GM13976 (cell line): Measurements from ENCODE around the gene AP3S2.
"Not testable (repeated sequence)": the region's sequence is repeated elsewhere in the genome, so short reads cannot be mapped to it uniquely, and the experiment has no call there.

Experiments used
- DNase-seq: peaks from one replicate; pipeline ENCODE4 v3.0.0; 2012; ENCODE audit warnings: low spot score
- in situ Hi-C: fragments of 300-500 bp; cut with MboI; formaldehyde crosslinking; loops from one replicate; pipeline ENCODE4 v1.12.0; 2022; ENCODE audit warnings: low sequenced_read_pairs, mixed read lengths, inconsistent platforms; ENCODE audit not compliant: unreplicated experiment
- TF ChIP-seq, protein P1 (sequence below): IDR thresholded peaks from 2 replicates; pipeline ENCODE4 v1.5.1; 2012; ENCODE audit warnings: borderline replicate concordance, mild to moderate bottlenecking; ENCODE audit not compliant: insufficient read depth; ENCODE audit errors: extremely low read depth, missing control alignments, control extremely low read depth

AP3S2 gene

DNA sequence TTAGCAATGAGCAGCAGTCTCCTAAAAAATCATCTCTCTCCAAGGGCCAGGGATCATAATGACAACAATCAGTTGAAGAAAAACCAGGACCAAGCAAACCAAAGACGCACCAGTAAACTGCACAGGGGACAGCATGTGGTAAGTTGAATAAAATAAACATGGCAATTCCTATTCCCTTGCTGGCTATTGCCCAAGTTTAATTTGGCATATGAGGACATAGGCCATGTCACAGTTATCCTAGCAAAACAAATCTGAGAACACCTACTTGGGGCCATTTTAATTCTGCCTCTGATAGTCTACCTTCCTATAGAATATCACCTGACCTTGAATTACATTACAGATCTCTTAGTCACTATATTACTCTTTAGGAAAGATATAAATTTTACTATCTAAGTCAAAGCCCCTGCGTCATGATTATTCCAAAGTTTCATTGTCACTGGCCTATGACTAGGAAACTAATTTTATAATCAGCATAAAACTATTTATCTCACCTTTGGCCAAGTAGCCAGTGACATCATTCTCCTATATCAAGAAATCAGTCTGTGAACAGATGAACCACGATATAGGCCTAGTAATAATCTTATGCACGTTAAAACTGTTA is 23.0 kb downstream of the AP3S2 start:
- DNase-seq = no peak
- TF ChIP-seq, protein P1, sequence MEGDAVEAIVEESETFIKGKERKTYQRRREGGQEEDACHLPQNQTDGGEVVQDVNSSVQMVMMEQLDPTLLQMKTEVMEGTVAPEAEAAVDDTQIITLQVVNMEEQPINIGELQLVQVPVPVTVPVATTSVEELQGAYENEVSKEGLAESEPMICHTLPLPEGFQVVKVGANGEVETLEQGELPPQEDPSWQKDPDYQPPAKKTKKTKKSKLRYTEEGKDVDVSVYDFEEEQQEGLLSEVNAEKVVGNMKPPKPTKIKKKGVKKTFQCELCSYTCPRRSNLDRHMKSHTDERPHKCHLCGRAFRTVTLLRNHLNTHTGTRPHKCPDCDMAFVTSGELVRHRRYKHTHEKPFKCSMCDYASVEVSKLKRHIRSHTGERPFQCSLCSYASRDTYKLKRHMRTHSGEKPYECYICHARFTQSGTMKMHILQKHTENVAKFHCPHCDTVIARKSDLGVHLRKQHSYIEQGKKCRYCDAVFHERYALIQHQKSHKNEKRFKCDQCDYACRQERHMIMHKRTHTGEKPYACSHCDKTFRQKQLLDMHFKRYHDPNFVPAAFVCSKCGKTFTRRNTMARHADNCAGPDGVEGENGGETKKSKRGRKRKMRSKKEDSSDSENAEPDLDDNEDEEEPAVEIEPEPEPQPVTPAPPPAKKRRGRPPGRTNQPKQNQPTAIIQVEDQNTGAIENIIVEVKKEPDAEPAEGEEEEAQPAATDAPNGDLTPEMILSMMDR = no peak
- in situ Hi-C loops = no loop called here

DNA sequence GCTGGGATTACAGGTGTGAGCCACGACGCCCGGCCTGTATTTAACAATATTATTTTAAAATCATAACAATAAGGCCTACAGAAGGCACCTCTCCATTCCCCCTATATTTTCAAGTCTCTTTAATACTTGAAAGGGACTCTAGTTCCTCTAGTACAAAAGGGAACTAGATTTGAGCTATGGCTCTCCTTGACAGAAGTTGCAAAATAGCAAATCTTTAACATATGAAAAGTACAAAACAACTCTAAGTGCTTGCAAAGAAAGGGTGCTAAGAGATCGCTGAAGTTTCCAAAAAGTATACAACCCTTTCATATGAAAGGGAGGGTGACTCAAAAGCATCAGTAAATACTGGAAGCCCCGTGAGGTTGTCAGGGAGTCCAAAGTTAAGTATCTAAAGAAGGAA is 23.8 kb downstream of the AP3S2 start:
- in situ Hi-C loops = no loop called here
- DNase-seq = no peak
- TF ChIP-seq, protein P1 = no peak

DNA sequence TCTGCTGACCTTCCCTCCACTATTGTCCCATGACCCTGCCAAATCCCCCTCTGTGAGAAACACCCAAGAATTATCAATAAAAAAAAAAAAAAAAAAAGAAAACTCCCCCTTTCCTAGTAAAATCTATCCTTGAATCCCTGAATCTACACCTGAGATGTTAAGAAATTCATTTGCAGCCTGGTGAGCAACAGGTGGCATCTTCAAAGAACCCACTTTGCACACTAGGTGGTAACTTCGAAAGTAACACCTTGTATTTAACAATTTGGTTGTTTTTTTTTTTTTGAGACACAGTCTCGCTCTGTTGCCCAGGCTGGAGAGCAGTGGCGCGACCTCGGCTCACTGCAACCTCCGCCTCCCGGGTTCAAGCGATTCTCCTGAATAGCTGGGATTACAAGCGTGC is 24.3 kb downstream of the AP3S2 start:
- in situ Hi-C loops, DNase-seq: not testable (repeated sequence)

DNA sequence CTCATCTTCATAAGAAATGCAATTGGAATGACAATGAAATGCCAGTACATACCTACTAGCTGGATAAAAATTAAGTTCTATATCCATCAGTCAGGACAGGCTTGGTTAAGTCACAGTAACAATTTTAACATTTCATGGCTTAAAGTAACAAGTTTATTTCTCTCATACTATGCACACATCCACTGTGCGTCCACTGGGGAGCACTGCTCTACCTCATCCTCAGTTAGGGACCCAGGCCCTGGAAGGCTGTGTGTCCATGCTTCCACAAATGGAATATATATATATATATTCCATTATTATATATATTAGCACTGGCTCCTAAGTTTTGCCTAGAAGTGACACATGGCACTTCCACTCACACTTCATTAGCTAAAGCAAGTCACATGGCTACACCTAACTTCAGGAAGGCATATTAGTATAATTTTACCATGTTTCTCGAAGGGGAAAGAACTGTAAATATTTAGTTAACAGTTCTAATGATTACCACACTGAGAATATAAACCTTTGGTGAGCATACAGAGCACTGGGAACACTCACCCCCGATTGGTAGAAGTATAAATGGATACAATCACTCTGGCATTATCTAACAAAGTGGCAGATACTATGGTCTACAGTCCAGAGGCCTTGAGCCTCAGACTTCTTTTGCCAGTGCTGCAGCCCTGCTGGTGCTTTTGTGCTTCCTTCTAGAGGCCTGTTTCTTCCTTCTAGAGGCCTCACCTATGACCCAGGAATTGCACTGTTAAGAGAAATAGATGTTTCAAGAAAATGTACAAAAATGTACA is 28.6 kb downstream of the AP3S2 start:
- DNase-seq = no peak
- in situ Hi-C loops = no loop called here
- TF ChIP-seq, protein P1 = no peak

DNA sequence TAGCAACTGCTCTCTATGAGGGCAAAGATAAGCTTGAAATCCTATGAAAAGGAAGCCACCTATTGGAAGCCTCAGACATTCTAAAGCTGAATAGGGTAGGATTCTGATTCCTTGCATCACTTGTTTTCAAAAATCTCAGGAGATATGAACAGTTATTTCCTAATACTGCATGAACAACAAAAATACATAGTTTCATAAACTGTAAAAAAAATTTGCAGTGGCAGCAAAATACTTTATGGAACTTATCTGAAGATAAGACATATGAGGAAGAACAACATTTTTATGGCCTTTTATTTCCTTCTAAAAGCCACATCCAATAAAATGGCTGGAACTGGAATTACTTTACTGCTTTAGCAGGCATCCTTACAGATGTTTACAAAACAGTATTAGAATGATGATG is 29.9 kb downstream of the AP3S2 start:
- in situ Hi-C loops = no loop called here
- no peak for DNase-seq
- TF ChIP-seq, protein P1 = no peak

DNA sequence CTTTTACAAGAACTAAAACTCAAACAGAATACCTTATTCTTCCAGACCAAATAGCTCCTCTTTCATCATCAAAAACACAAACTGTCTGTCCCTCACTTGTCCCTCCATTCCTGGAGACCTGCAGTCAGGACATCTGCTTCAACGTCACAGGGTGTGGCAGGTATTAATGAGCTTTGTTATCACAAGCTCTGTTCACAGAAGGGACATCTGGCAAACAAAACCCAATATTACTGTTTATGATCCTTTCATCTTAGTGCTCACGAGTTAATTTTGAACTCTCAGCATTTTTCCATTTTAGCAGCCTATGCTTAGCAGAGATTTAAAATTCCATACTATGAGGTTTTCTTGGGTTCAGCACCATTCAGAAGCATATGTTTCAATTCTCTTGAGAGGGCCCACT is 32.9 kb downstream of the AP3S2 start:
- no peak for DNase-seq
- TF ChIP-seq, protein P1 = no peak
- in situ Hi-C loops = no loop called here

DNA sequence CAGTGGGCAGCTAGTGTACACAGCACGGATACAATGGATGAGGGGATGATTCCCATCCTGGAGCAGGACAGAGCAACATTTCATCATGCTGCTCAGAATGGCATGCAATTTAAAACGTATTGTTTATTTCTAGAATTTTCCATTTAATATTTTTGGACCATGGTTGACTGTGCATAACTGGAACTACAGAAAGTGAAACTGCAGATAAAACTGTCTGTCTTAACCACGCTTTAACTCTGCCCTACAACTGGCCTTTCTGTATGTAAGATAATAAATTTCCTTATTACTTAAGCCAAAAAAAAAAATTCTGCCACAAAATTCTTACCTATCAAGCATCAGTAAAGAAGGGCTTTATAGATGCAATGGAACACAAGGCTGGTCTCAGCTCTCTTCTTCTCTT is 33.4 kb downstream of the AP3S2 start:
- TF ChIP-seq, protein P1 = no peak
- in situ Hi-C loops = no loop called here
- DNase-seq = no peak
